Bronchial epithelial cell (primary cell): ENCODE data around the gene IL15. TPM values are rescaled to one million over a fixed set of nuclear protein-coding genes. Genes with fewer than 3 reads are reported as not detected.

Experiments used
- DNase-seq: peaks from one replicate; pipeline ENCODE4 v3.0.0-alpha.2; 2010; ENCODE audit warnings: low read depth
- FAIRE-seq: peaks from 2 replicates; lab custom pipeline; 2011; peaks lifted over from hg19 to GRCh38; lab: Jason Lieb, UNC
- H3K27me3 ChIP-seq: 2 replicates; pipeline ENCODE4 v1.5.1; 2011; ENCODE audit warnings: low read length; ENCODE audit not compliant: control insufficient read depth, insufficient read depth
- H3K36me3 ChIP-seq: 2 replicates; pipeline ENCODE4 v1.5.1; 2011; ENCODE audit warnings: low read length; ENCODE audit not compliant: control insufficient read depth, insufficient read depth
- H3K4me3 ChIP-seq: 2 replicates; pipeline ENCODE4 v1.5.1; 2011; ENCODE audit warnings: mild to moderate bottlenecking, low read depth, low read length, control low read depth
- CTCF ChIP-seq: IDR thresholded peaks from 2 replicates; pipeline ENCODE4 v1.5.1; 2011; ENCODE audit warnings: mild to moderate bottlenecking, moderate library complexity, low read length, control low read depth, inconsistent platforms; ENCODE audit not compliant: insufficient read depth, severe bottlenecking
- total RNA-seq: library from RNA; depleted of rRNA; stranded (reverse); fragments of >200 nt; gene quantifications from 2 replicates; pipeline ENCODE4 v1.2.1, GENCODE V29; 2014

IL15 gene
- total RNA-seq, 1 donor from 2014 or later: 0.53 TPM

- Histone ChIP-seq H3K27me3 (no peaks in the 10 kb centered on the region), H3K36me3 (no peaks in the 10 kb centered on the region), H3K4me3 (no peak overlapping the region)
- TF ChIP-seq CTCF: no peak
- DNase-seq (no peak), FAIRE-seq (no peak)
Measured at GRCh38 chr4:141692081-141692480, 55.7 kb downstream of the IL15 start.

- H3K4me3 ChIP-seq: no peak overlapping the region
- no peak for DNase-seq
- no peaks in the 10 kb centered on the region for H3K27me3 ChIP-seq
- no peak for TF ChIP-seq CTCF
- FAIRE-seq: no peak
- H3K36me3 ChIP-seq: no peaks in the 10 kb centered on the region
Measured at GRCh38 chr4:141697116-141697515, 60.7 kb downstream of the IL15 start.

- Histone ChIP-seq H3K27me3 (no peaks in the 10 kb centered on the region), H3K36me3 (no peaks in the 10 kb centered on the region), H3K4me3 (no peak overlapping the region)
- peak; percentile 40 for FAIRE-seq
- DNase-seq: no peak
- no peak for TF ChIP-seq CTCF
Measured at GRCh38 chr4:141702472-141703182, 66.2 kb downstream of the IL15 start.

- no peak for TF ChIP-seq CTCF
- Histone ChIP-seq H3K4me3 (no peak overlapping the region), H3K36me3 (no peaks in the 10 kb centered on the region), H3K27me3 (no peaks in the 10 kb centered on the region)
- FAIRE-seq (no peak), DNase-seq (no peak)
Measured at GRCh38 chr4:141703497-141703896, 67.1 kb downstream of the IL15 start.

- no peak for FAIRE-seq
- no peaks in the 10 kb centered on the region for H3K27me3 ChIP-seq
- DNase-seq: no peak
- TF ChIP-seq CTCF: no peak
- no peak overlapping the region for H3K4me3 ChIP-seq
- no peaks in the 10 kb centered on the region for H3K36me3 ChIP-seq
Measured at GRCh38 chr4:141705048-141705746, 68.8 kb downstream of the IL15 start.
